ENCODE data around the gene ALKBH4.
"Not testable (repeated sequence)": the region's sequence is repeated elsewhere in the genome, so short reads cannot be mapped to it uniquely, and the experiment has no call there.

The ALKBH4 gene

DNA sequence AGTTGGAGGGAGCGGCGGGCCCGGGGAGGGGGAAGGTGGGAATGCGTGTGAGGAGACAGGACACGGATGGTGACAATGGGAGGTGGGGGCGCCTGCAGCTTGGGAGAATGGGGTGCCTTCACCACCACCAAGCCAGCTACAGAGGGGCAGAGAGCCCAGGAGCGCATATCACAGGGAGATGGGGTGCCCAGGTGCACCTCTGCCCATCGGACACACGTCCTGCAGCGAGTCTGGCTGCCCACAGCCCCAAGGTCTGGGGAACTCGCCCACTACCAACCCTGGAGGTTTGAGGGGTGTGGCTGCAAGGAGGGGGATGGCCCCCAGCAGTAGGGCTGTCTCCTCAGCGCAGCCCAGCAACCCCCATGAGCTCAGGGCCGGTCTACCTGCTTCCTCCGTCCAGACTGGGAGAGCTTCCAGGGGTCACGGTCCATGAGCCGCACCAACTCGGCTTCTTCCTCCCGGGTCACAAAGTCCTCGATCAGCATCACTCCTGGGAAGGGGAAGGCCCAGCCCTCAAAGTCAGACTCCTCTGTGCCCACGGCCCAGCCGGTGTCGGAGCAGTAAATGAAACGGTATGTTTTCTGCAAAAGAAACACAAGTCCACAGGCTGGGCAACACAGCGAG is 5.3 kb downstream of the ALKBH4 start:
- no peak for TF ChIP-seq POLR2AphosphoS5 (IDR thresholded peaks at IDR 0.05; ENCODE audit: low read depth, low read length)
- FAIRE-seq = no peak
- DNase-seq (ENCODE audit: insufficient read length, low spot score) = no peak

- TF ChIP-seq SPI1 (IDR thresholded peaks at IDR 0.05; ENCODE audit: low read depth, low read length) (no peak), POU2F2 (IDR thresholded peaks at IDR 0.05; ENCODE audit: low read depth, low read length) (no peak), POLR2A (IDR thresholded peaks at IDR 0.05; ENCODE audit: low read depth, low read length) (no peak), POLR2AphosphoS5 (IDR thresholded peaks at IDR 0.05; ENCODE audit: low read depth, low read length) (no peak), PAX5 (IDR thresholded peaks at IDR 0.05; ENCODE audit: insufficient read depth, low read length, severe bottlenecking) (no peak), TAF1 (IDR thresholded peaks at IDR 0.05; ENCODE audit: low read depth, low read length) (no peak)
- FAIRE-seq (no peak), DNase-seq (ENCODE audit: insufficient read length, low spot score) (no peak)
These were observed 7.2 kb downstream of the ALKBH4 start for GRCh38 chr7:102457352-102457924.

DNA sequence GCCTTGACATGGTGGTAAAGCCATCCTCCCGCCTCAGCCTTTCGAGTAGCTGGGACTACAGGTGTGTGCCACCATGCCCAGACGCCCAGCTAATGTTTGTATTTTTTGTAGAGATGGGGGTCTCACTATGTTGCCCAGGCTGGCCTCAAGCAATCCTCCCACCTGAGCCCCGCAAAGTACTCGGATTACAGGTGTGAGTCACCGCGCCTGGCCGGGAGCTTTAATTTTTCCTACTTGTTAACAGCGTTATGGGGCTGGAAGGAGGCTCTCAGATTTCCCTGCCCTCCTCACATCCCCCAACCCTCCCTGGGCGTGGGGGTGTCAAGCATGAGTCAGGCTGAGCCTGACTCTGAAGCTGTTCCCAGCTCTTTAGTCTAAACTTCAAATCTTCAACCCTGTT is 8.3 kb downstream of the ALKBH4 start:
- DNase-seq (ENCODE audit: insufficient read length, low spot score) (no peak), FAIRE-seq (no peak)
- TF ChIP-seq POLR2A (IDR thresholded peaks at IDR 0.05; ENCODE audit: low read depth, low read length) (no peak), TAF1 (IDR thresholded peaks at IDR 0.05; ENCODE audit: low read depth, low read length) (no peak), SPI1 (IDR thresholded peaks at IDR 0.05; ENCODE audit: low read depth, low read length) (no peak), POLR2AphosphoS5 (IDR thresholded peaks at IDR 0.05; ENCODE audit: low read depth, low read length) (no peak), POU2F2 (IDR thresholded peaks at IDR 0.05; ENCODE audit: low read depth, low read length) (no peak), PAX5 (IDR thresholded peaks at IDR 0.05; ENCODE audit: insufficient read depth, low read length, severe bottlenecking) (no peak)

DNA sequence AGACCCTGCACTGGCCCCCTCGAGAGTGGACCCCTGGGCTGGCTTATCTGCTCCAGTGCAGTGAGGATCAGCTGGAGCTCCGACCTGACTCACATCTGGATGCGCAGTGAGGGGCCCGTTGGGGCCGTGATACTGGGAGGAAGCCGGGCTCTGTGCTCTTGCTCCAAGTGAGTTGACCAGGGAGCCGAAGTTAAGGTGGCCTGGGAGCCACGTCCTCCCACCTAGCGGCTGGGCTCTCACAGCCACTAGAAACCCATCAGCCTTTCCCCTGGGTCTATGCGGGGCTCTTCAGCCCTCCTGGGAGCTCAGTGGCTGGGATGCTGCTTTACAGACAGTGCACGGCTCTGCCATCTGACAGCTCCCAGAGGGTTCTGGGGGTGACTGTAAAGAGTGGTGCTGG is 9.1 kb downstream of the ALKBH4 start:
- no peak for FAIRE-seq
- TF ChIP-seq PAX5 (IDR thresholded peaks at IDR 0.05; ENCODE audit: insufficient read depth, low read length, severe bottlenecking) = no peak
- TF ChIP-seq SPI1 (IDR thresholded peaks at IDR 0.05; ENCODE audit: low read depth, low read length) = no peak
- no peak for TF ChIP-seq POLR2AphosphoS5 (IDR thresholded peaks at IDR 0.05; ENCODE audit: low read depth, low read length)
- no peak for TF ChIP-seq POU2F2 (IDR thresholded peaks at IDR 0.05; ENCODE audit: low read depth, low read length)
- no peak for TF ChIP-seq TAF1 (IDR thresholded peaks at IDR 0.05; ENCODE audit: low read depth, low read length)
- no peak for TF ChIP-seq POLR2A (IDR thresholded peaks at IDR 0.05; ENCODE audit: low read depth, low read length)
- DNase-seq (ENCODE audit: insufficient read length, low spot score) = no peak

GRCh38 chr7:102454932-102455331 is 9.7 kb downstream of the ALKBH4 start:
- not testable (repeated sequence) for FAIRE-seq; DNase-seq (ENCODE audit: insufficient read length, low spot score)

- FAIRE-seq (no peak), DNase-seq (ENCODE audit: insufficient read length, low spot score) (no peak)
- TF ChIP-seq SPI1 (IDR thresholded peaks at IDR 0.05; ENCODE audit: low read depth, low read length) (no peak), POLR2AphosphoS5 (IDR thresholded peaks at IDR 0.05; ENCODE audit: low read depth, low read length) (no peak), POU2F2 (IDR thresholded peaks at IDR 0.05; ENCODE audit: low read depth, low read length) (no peak), PAX5 (IDR thresholded peaks at IDR 0.05; ENCODE audit: insufficient read depth, low read length, severe bottlenecking) (no peak), POLR2A (IDR thresholded peaks at IDR 0.05; ENCODE audit: low read depth, low read length) (no peak), TAF1 (IDR thresholded peaks at IDR 0.05; ENCODE audit: low read depth, low read length) (no peak)
These were observed 10.2 kb downstream of the ALKBH4 start for GRCh38 chr7:102454468-102454867.

- FAIRE-seq (no peak), DNase-seq (ENCODE audit: insufficient read length, low spot score) (no peak)
- TF ChIP-seq POLR2A (IDR thresholded peaks at IDR 0.05; ENCODE audit: low read depth, low read length) = no peak
- TF ChIP-seq SPI1 (IDR thresholded peaks at IDR 0.05; ENCODE audit: low read depth, low read length) = no peak
- no peak for TF ChIP-seq POLR2AphosphoS5 (IDR thresholded peaks at IDR 0.05; ENCODE audit: low read depth, low read length)
- no peak for TF ChIP-seq PAX5 (IDR thresholded peaks at IDR 0.05; ENCODE audit: insufficient read depth, low read length, severe bottlenecking)
- TF ChIP-seq TAF1 (IDR thresholded peaks at IDR 0.05; ENCODE audit: low read depth, low read length) = no peak
- no peak for TF ChIP-seq POU2F2 (IDR thresholded peaks at IDR 0.05; ENCODE audit: low read depth, low read length)
These were observed 11.3 kb downstream of the ALKBH4 start for GRCh38 chr7:102453319-102453718.

- no peak for FAIRE-seq
- DNase-seq (ENCODE audit: insufficient read length, low spot score) = no peak
- TF ChIP-seq PAX5 (IDR thresholded peaks at IDR 0.05; ENCODE audit: insufficient read depth, low read length, severe bottlenecking) (no peak), SPI1 (IDR thresholded peaks at IDR 0.05; ENCODE audit: low read depth, low read length) (no peak), POLR2AphosphoS5 (IDR thresholded peaks at IDR 0.05; ENCODE audit: low read depth, low read length) (no peak), POLR2A (IDR thresholded peaks at IDR 0.05; ENCODE audit: low read depth, low read length) (no peak), TAF1 (IDR thresholded peaks at IDR 0.05; ENCODE audit: low read depth, low read length) (no peak), POU2F2 (IDR thresholded peaks at IDR 0.05; ENCODE audit: low read depth, low read length) (no peak)
These were observed 12.2 kb downstream of the ALKBH4 start for GRCh38 chr7:102452451-102452850.

- DNase-seq (ENCODE audit: insufficient read length, low spot score) (no peak), FAIRE-seq (peak; percentile 16)
- TF ChIP-seq POU2F2 (IDR thresholded peaks at IDR 0.05; ENCODE audit: low read depth, low read length) (no peak), POLR2AphosphoS5 (IDR thresholded peaks at IDR 0.05; ENCODE audit: low read depth, low read length) (no peak), TAF1 (IDR thresholded peaks at IDR 0.05; ENCODE audit: low read depth, low read length) (no peak)
These were observed 13.2 kb downstream of the ALKBH4 start for GRCh38 chr7:102451371-102452054.

DNA sequence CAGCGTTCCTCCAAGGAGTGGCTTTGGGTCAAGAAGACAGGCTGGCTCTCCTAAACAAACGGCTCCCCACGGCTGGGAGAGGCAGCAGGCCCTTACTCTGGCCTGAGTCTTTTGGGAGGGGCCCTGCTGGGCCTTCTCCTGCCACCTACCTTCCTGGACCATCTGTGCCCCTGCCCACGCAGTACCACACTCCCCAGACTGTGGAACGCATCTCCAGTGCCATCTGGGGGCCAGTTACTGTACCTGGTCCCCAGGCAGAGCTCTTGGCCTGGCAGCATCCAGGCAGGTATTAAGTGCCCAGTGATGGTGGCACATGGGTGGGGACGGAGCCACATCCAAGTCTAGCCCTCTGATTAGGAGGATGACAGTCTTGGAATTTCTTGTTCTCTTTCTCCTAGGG is 14.4 kb downstream of the ALKBH4 start:
- TF ChIP-seq POLR2AphosphoS5 (IDR thresholded peaks at IDR 0.05; ENCODE audit: low read depth, low read length) = no peak
- TF ChIP-seq TAF1 (IDR thresholded peaks at IDR 0.05; ENCODE audit: low read depth, low read length) = no peak
- no peak for TF ChIP-seq POU2F2 (IDR thresholded peaks at IDR 0.05; ENCODE audit: low read depth, low read length)
- TF ChIP-seq SPI1 (IDR thresholded peaks at IDR 0.05; ENCODE audit: low read depth, low read length) = no peak
- TF ChIP-seq PAX5 (IDR thresholded peaks at IDR 0.05; ENCODE audit: insufficient read depth, low read length, severe bottlenecking) = no peak
- TF ChIP-seq POLR2A (IDR thresholded peaks at IDR 0.05; ENCODE audit: low read depth, low read length) = no peak
- FAIRE-seq = peak; percentile 87
- DNase-seq (ENCODE audit: insufficient read length, low spot score) = no peak
